Measurements from ENCODE around the gene DSE. TPM values are rescaled to one million over a fixed set of nuclear protein-coding genes. Genes with fewer than 3 reads are reported as not detected.

The DSE gene
- total RNA-seq, 2 donors from 2014 or later = 48.5 to 61.5 TPM

DNA sequence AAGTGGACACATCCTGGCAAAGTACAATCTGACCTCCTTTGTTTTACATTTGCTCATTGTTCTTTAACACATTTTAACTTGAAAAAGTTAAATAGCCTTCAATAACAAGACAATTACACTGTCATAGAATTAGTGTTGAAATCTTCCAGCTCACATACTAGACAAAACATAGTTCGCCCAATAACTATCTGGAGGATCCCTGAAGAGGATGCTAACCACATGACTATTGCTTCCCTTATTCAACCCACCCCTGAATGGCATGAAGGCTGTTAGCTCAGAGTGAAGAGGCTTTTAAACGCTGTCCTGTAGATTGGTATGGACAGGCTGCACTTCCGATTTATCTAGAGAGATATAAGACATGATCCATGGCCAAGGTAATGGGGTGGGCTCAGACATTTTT, 15.0 kb upstream of the DSE start:
- no peak for DNase-seq (ENCODE audit: low spot score)
- intact Hi-C loops (cut with DNase I) = no loop called here

DNA sequence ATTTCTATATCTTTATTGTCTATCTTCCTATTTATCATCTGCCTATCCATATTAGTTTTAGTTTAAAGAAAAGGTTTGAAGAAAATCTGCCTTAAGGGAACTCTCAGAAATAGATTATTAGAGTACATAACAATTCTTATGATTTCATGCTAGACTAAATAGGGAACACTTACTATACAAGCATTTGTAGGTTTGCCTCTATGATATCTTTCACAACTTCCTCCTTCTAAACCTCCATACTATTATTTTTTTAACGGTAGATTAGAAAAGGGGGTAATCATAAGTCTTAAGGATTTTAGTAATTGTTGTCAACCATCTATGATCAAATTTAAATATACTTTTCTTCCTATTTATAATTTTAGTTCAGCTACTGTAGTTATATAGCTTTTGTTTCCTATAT, 11.6 kb upstream of the DSE start:
- DNase-seq (ENCODE audit: low spot score) = no peak
- intact Hi-C loops (cut with DNase I) = no loop called here

GRCh38 chr6:116359835-116360234, 10.9 kb upstream of the DSE start:
- intact Hi-C loops (cut with DNase I) = no loop called here

GRCh38 chr6:116362276-116362675, 8.5 kb upstream of the DSE start:
- intact Hi-C loops (cut with DNase I) = no loop called here
- DNase-seq (ENCODE audit: low spot score) = no peak

More at GRCh38 chr6:116359835-116360234, 10.9 kb upstream of the DSE start:
- no peak for DNase-seq (ENCODE audit: low spot score)

GRCh38 chr6:116363759-116364158, 7.0 kb upstream of the DSE start:
- intact Hi-C loops (cut with DNase I) = no loop called here
- DNase-seq (ENCODE audit: low spot score) = no peak

DNA sequence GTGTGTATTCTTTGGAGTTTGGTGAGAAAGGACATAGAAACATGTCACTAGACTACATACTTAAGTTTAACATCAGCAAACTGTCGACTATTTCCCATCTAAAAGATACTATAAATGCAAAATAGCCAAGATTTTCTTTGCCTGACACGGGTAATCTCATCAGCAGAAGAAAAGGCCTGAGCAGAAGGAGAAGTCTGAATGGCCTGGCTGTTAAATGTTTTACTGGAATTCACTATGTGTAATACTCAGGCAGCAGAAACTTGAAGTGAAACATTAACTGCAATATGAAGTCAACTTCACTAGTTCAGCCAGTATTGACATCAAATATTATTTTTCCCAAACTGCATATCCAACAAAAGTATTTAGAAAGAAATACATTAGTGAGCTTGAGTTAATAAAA, 6.4 kb upstream of the DSE start:
- intact Hi-C loops (cut with DNase I) = no loop called here
- no peak for DNase-seq (ENCODE audit: low spot score)

- DNase-seq (ENCODE audit: low spot score) = no peak
- intact Hi-C loops (cut with DNase I) = no loop called here
Measured at GRCh38 chr6:116365743-116366142, 5.0 kb upstream of the DSE start.

DNA sequence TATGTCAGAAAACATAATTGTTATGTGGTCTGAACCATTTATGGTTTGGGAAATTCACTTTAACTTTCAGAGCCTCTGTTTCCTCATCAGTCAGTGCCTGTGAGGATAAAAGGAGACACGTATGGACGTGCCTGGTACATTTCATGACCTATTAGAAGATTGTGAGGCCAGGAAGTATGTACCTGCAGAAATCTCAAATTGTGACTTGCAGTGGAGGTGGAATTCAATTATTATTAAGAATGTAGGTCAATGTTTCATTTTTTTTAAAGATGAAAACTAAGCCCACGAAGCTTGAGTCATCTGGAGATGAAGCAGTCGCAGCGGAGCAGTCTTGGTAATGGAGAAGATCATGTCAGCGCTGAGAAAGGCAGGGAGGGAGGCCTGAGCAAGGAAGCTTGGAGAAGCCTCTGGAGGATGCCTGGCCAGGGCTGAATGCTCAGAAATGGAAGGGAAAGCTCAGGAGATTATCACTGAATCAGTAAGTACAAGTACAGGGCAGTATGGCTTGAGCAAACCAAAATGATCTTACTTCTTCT, 3.9 kb upstream of the DSE start:
- intact Hi-C loops (cut with DNase I) = no loop called here

DNA sequence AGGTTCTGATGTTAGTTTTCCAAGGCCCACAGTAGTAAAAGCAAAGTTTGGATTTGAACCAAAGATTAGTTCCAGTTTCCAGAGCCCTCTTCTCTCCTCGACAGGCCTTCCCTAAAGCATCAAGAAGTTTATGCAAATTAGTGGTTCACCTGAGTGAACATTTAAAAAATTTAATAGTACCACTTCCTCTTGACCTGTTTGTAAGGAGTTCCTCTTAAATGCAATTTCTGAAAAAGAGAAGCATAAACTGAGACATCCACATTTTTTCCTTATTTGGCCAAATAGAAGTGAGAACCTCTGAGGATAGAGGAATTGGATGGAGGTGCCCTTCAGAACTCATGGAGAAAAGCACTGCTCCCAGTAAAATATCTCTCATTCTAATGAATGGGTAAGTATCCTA, 1.2 kb upstream of the DSE start:
- intact Hi-C loops (cut with DNase I) = no loop called here
- no peak for DNase-seq (ENCODE audit: low spot score)

More for the DNA sequence above, 3.9 kb upstream of the DSE start:
- DNase-seq (ENCODE audit: low spot score) = no peak

DNA sequence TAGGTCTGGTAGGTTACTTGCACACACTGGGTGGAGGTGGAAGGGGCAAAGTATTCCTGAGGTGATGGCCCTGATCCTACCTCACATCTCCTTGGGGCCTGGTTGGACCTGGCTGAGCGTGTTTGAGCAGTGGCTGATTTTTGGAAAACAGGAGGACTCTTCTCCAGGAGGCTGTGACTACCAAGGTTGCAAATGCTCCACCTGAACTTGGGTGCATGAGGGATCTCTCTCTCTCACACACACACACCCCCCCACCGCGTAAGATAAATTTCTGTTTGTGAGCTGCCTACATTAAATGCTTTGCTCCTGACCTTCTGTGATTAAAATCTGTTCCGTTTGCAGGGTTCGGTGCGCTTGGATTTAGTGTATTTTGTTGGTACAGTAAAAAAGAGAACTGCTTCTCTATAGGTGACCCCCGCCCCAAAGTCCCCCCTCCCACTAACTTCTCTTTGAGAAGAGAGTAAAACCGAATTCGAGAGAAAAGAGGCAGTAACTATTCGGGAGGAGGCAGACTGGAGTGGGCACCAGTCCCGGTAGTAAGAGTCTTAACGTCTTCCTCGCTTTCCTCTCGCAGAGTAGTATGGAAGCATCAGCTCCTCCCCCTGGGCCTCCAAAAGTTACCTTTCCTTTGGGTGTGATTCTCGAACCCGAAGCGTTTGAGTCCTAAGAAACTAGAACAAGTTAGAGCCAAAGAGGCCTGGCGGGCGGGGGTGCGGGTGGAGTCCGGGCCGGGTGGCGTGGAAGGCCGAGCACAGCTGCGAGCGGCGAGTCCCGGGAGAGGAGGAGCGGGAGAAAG, 585 bp upstream of the DSE start:
- no peak for DNase-seq (ENCODE audit: low spot score)
- intact Hi-C loops (cut with DNase I) = no loop called here

- DNase-seq (ENCODE audit: low spot score) = peak; percentile 95
- intact Hi-C loops (cut with DNase I) = no loop called here
Measured at GRCh38 chr6:116371120-116371917, 572 bp downstream of the DSE start.

DNA sequence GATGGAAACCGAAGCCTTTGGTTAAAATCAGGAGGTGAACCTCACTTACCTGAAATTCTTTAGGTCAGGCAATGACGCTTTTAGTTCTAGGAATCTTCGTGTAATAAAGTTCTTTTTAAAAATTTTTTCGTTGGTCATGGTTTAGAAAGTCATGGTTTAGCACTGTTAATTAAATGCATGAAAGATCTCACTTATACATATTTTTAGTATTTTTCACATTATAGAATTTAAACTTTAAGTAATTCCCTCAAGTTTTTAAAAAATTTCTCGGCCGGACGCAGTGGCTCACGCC, 1.1 kb downstream of the DSE start:
- DNase-seq (ENCODE audit: low spot score) = no peak
- intact Hi-C loops (cut with DNase I) = no loop called here

DNA sequence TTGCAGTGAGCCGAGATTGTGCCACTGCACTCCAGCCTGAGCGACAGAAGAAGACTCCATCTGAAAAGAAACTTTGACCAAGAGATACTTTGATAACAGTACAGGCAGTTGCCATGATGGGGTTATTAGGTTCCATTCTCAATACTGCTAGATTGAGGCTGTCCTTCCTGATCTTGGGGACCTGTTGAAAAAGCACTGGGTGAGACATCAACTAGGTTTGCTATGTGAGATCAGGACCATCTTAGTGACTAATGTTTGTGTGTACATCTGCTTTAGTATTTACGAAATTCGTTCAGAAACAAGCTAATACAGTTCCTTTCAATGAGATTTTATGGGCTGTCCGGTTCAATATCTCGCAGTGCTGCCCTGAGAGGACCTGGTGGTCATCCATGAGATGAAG, 2.6 kb downstream of the DSE start:
- DNase-seq (ENCODE audit: low spot score) = no peak
- intact Hi-C loops (cut with DNase I) = no loop called here

DNA sequence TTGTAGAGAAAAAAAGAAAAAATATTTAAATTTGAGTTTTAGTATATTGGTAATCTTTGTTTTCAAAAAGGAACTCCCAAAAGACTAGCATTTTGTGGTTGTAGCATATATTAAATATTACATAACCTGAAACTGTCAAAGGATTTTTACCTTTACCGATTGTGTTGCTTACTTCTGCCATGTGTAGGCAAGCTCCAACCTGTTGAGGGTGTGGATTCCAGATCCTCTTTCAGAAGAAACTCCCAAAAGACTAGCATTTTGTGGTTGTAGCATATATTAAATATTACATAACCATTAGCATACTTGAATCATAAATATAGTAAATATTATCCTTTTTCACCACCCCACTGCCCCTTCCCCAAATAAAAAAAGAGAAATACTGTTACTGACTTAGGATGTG, 3.2 kb downstream of the DSE start:
- no peak for DNase-seq (ENCODE audit: low spot score)
- intact Hi-C loops (cut with DNase I) = no loop called here

- intact Hi-C loops (cut with DNase I) = no loop called here
- DNase-seq (ENCODE audit: low spot score) = no peak
Measured at GRCh38 chr6:116374586-116374985, 3.8 kb downstream of the DSE start.

DNA sequence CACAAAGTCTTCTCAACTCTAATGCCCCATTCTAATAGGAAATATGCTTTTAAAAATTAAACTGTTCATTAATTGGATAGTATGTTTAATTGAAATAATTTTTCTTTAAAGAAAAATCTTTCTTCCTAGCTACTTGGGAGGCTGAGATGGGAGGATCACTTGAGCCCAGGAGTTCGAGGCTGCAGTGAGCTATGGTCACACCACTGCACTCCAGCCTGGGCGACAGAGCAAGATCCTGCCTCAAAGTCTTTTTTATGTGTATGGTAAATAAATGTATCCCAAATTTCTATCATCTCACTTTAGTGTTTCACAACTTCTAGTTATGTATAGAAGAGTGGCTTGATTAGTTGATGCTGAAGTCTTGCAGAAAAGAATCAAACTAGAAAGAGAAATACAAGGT, 4.5 kb downstream of the DSE start:
- intact Hi-C loops (cut with DNase I) = no loop called here
- DNase-seq (ENCODE audit: low spot score) = no peak

- no peak for DNase-seq (ENCODE audit: low spot score)
- intact Hi-C loops (cut with DNase I) = no loop called here
Measured at GRCh38 chr6:116376149-116376548, 5.4 kb downstream of the DSE start.

GRCh38 chr6:116379764-116380163, 9.0 kb downstream of the DSE start:
- intact Hi-C loops (cut with DNase I) = no loop called here
- DNase-seq (ENCODE audit: low spot score) = no peak

GRCh38 chr6:116380346-116380745, 9.6 kb downstream of the DSE start:
- intact Hi-C loops (cut with DNase I) = no loop called here
- DNase-seq (ENCODE audit: low spot score) = no peak

- intact Hi-C loops (cut with DNase I) = no loop called here
- no peak for DNase-seq (ENCODE audit: low spot score)
Measured at GRCh38 chr6:116381000-116381399, 10.3 kb downstream of the DSE start.

DNA sequence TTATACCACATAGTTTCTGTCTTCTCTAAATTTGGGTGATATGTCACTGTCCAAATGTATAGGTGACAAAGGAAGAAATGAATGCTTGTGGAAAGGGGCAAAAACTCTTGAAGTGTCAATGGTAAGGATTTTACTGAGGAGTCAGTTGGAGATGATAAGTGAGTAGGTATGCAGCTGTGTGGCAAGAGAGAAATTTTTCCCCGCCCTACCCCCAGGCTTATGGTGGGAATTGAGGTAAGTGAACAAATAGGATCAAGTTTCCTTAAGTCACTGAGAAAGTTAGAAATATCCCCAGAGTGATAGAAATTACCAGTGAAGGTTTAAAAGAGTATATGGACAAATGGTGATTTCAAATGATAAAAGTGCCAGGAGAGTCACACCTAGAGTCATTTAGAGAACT, 11.8 kb downstream of the DSE start:
- DNase-seq (ENCODE audit: low spot score) = no peak
- intact Hi-C loops (cut with DNase I) = no loop called here
